GM12874 (cell line): ENCODE measurements around the gene GNAI2.

ENCODE experiments used
- CTCF ChIP-seq: IDR thresholded peaks from 2 replicates; pipeline ENCODE4 v1.5.1; 2011; ENCODE audit warnings: low read depth, mild to moderate bottlenecking, control low read depth, low read length, moderate library complexity; ENCODE audit not compliant: insufficient read depth

The GNAI2 gene

GRCh38 chr3:50297384-50297775 lies 61.4 kb downstream of the GNAI2 start:
- TF ChIP-seq CTCF: no peak

- peak; percentile 1; the same call in 1 of the 2 replicates for TF ChIP-seq CTCF
Observed at GRCh38 chr3:50297896-50298725, 62.1 kb downstream of the GNAI2 start.

- TF ChIP-seq CTCF: peak; percentile 40
Observed at GRCh38 chr3:50298836-50299637, 63.0 kb downstream of the GNAI2 start, which contains the start of the genes HYAL3 and NAA80. HYAL3 (minus strand) TSS chr3:50299405; CDS start chr3:50295602, 3,803 bp downstream. NAA80 (minus strand) TSS chr3:50299405; CDS start chr3:50297463, 1,942 bp downstream.

- no peak for TF ChIP-seq CTCF
Observed at GRCh38 chr3:50299638-50299928, 63.6 kb downstream of the GNAI2 start.

- TF ChIP-seq CTCF: no peak
Observed at GRCh38 chr3:50299929-50300680, 64.1 kb downstream of the GNAI2 start.

- TF ChIP-seq CTCF: no peak
Observed at GRCh38 chr3:50300681-50301254, 64.8 kb downstream of the GNAI2 start.
